Endothelial cell of umbilical vein (primary cell): ENCODE results near the gene CLRN3. TPM values are rescaled to one million over a fixed set of nuclear protein-coding genes. Genes with fewer than 3 reads are reported as not detected.

Source experiments
- BruUV-seq: library from RNA; stranded (reverse); fragments of 400-500 nt; replicated peaks from 2 replicates; lab custom pipeline; 2021; lab: Mats Ljungman, UMichigan
- CTCF ChIA-PET: fragments of 300-600, 350-600 bp; sonication (Branson Sonifier 250); formaldehyde crosslinking; loops from one replicate; lab custom pipeline; 2021; ENCODE audit warnings: antibody characterized with exemption, inconsistent platforms; lab: Charles Lee
- POLR2A ChIA-PET: fragments of 300-600, 350-600 bp; sonication (Branson Sonifier 250); formaldehyde crosslinking; loops from one replicate; lab custom pipeline; 2021; ENCODE audit warnings: antibody characterized with exemption, inconsistent platforms; lab: Charles Lee
- DNase-seq: peaks from one replicate; pipeline ENCODE4 v3.0.0-alpha.2; 2011; ENCODE audit warnings: low read depth, low spot score
- FAIRE-seq: peaks from 2 replicates; lab custom pipeline; 2011; peaks lifted over from hg19 to GRCh38; lab: Jason Lieb, UNC
- H2AFZ ChIP-seq: 2 replicates; pipeline ENCODE4 v1.6.0; 2012; ENCODE audit warnings: low read depth, low read length, control low read depth, inconsistent platforms
- H3K27ac ChIP-seq: 2 replicates; pipeline ENCODE4 v1.5.1; 2011; ENCODE audit warnings: low read depth, mild to moderate bottlenecking, control low read depth, low read length, moderate library complexity; ENCODE audit not compliant: insufficient read depth
- H3K27me3 ChIP-seq, 2 experiments: 2 replicates each; pipeline versions ENCODE4 v1.6.0 to v1.6.1; 2011; ENCODE audit warnings: low read length in 2 of 2, mixed read lengths in 1 of 2; ENCODE audit not compliant: control insufficient read depth in 2 of 2, insufficient read depth in 2 of 2
- H3K36me3 ChIP-seq, 2 experiments: 2 replicates in 1 of 2; 3 replicates in 1 of 2; pipeline ENCODE4 v1.5.1; 2011; ENCODE audit warnings: low read length in 2 of 2, mild to moderate bottlenecking in 1 of 2, moderate library complexity in 1 of 2; ENCODE audit not compliant: control insufficient read depth in 2 of 2, insufficient read depth in 2 of 2; ENCODE audit errors: extremely low read depth in 1 of 2
- H3K4me1 ChIP-seq: 3 replicates; pipeline ENCODE4 v1.5.1; 2011; ENCODE audit warnings: mild to moderate bottlenecking, low read length; ENCODE audit not compliant: control insufficient read depth, insufficient read depth; ENCODE audit errors: extremely low read depth
- H3K4me2 ChIP-seq: 2 replicates; pipeline ENCODE4 v1.6.1; 2011; ENCODE audit warnings: low read length, control low read depth, mixed read lengths; ENCODE audit not compliant: insufficient read depth
- H3K4me3 ChIP-seq, 3 experiments: fragments of 200-600 bp in 1 of 3; sonication (generic), shearing (Covaris generic) in 1 of 3; replicated peaks in 1 of 3; 2 replicates each; pipeline ENCODE4 v1.5.1; 2011 to 2016; ENCODE audit warnings: control low read depth in 3 of 3, low read length in 3 of 3, mild to moderate bottlenecking in 2 of 3, inconsistent platforms in 1 of 3, low read depth in 1 of 3, moderate library complexity in 1 of 3; ENCODE audit not compliant: insufficient read depth in 1 of 3
- H3K79me2 ChIP-seq: 2 replicates; pipeline ENCODE4 v1.6.0; 2012; ENCODE audit warnings: low read length, inconsistent platforms; ENCODE audit not compliant: control insufficient read depth, insufficient read depth
- H3K9ac ChIP-seq: replicated peaks from 2 replicates; pipeline ENCODE3; 2011; ENCODE audit warnings: low read length, control low read depth; ENCODE audit not compliant: insufficient read depth; ENCODE audit errors: extremely low read depth
- H3K9me1 ChIP-seq: replicated peaks from 3 replicates; pipeline ENCODE4 v1.6.0; 2011; ENCODE audit warnings: mild to moderate bottlenecking, low read length; ENCODE audit not compliant: control insufficient read depth, insufficient read depth; ENCODE audit errors: extremely low read depth
- H3K9me3 ChIP-seq: replicated peaks from 2 replicates; pipeline ENCODE4 v1.5.1; 2012; ENCODE audit warnings: low read length, inconsistent platforms; ENCODE audit not compliant: control insufficient read depth, insufficient read depth
- H4K20me1 ChIP-seq: replicated peaks from 2 replicates; pipeline ENCODE3; 2011; ENCODE audit warnings: mild to moderate bottlenecking, low read length; ENCODE audit not compliant: control insufficient read depth, insufficient read depth; ENCODE audit errors: extremely low read depth
- CTCF ChIP-seq, 2 donors: IDR thresholded peaks; 1 replicate in 1 of 2; 2 replicates in 1 of 2; pipeline ENCODE4 v1.5.1; 2011; ENCODE audit warnings: low read length in 2 of 2, mild to moderate bottlenecking in 2 of 2, moderate library complexity in 2 of 2, control low read depth in 1 of 2, inconsistent platforms in 1 of 2, low read depth in 1 of 2; ENCODE audit not compliant: insufficient read depth in 1 of 2; ENCODE audit errors: extremely low read depth in 1 of 2
- EZH2 ChIP-seq: IDR thresholded peaks from 2 replicates; pipeline ENCODE4 v1.6.1; 2012; ENCODE audit warnings: borderline replicate concordance, low read depth, mild to moderate bottlenecking, moderate library complexity, low read length, inconsistent platforms; ENCODE audit not compliant: severe bottlenecking
- FOS ChIP-seq: IDR thresholded peaks from 2 replicates; pipeline ENCODE4 v1.6.1; 2011; ENCODE audit warnings: mild to moderate bottlenecking, low read length, moderate library complexity, borderline replicate concordance; ENCODE audit not compliant: insufficient read depth
- GATA2 ChIP-seq: IDR thresholded peaks from 2 replicates; pipeline ENCODE4 v1.7.0; 2011; ENCODE audit warnings: low read depth, mild to moderate bottlenecking, moderate library complexity, mixed read lengths, low read length; ENCODE audit not compliant: insufficient read length, insufficient read depth
- JUN ChIP-seq: IDR thresholded peaks from 2 replicates; pipeline ENCODE4 v1.6.1; 2011; ENCODE audit warnings: borderline replicate concordance, low read depth; ENCODE audit not compliant: insufficient read length, insufficient read depth
- MAX ChIP-seq: IDR thresholded peaks from 2 replicates; pipeline ENCODE4 v1.6.1; 2011; ENCODE audit not compliant: insufficient read depth, insufficient read length
- MYC ChIP-seq: IDR thresholded peaks from one replicate; pipeline ENCODE4 v1.6.1; 2011; ENCODE audit warnings: mild to moderate bottlenecking, low read depth, low read length
- POLR2A ChIP-seq: IDR thresholded peaks from 2 replicates; pipeline ENCODE4 v1.6.1; 2012; ENCODE audit warnings: low read depth, mild to moderate bottlenecking, control low read depth, low read length
- POLR2AphosphoS5 ChIP-seq: IDR thresholded peaks from 2 replicates; pipeline ENCODE4 v1.6.1; 2012; ENCODE audit warnings: low read depth, mild to moderate bottlenecking, control low read depth, low read length, moderate library complexity; ENCODE audit not compliant: insufficient read depth
- dilution Hi-C: fragments of 300-500 bp; cut with MboI; formaldehyde crosslinking; loops from one replicate; pipeline ENCODE4 v1.15.0; 2019; ENCODE audit warnings: low sequenced_read_pairs; ENCODE audit not compliant: extremely low pct_ligation_motif_present
- intact Hi-C: fragments of 100-400 bp; cut with micrococcal nuclease; formaldehyde crosslinking; loops from one replicate; pipeline ENCODE4 v1.10.0; 2022
- polyA plus RNA-seq, 4 experiments: library from polyadenylated mRNA; depleted of rRNA in 3 of 4; stranded (reverse) in 3 of 4; unstranded in 1 of 4; fragments of >200 nt; gene quantifications; 2 replicates each; pipeline versions ENCODE4 v1.2.1 to v1.2.3, GENCODE V29; 2011 to 2012; ENCODE audit warnings: missing spikeins in 1 of 4
- total RNA-seq: library from RNA; stranded (reverse); gene quantifications from 2 replicates; pipeline ENCODE4 v1.2.3, GENCODE V29; 2021

Gene CLRN3
- total and polyA plus RNA-seq, 2 donors (not counting 3 experiments of a cell fraction or from before 2014, with no cell fraction given) = 0.07 TPM; not detected in 1

GRCh38 chr10:127848226-127848625 lies 44.5 kb downstream of the CLRN3 start:
- no peaks in the 10 kb centered on the region for H3K27me3 ChIP-seq
- TF ChIP-seq FOS = no peak
- TF ChIP-seq MYC = no peak
- no peak for TF ChIP-seq EZH2
- TF ChIP-seq JUN = no peak
- no peak for TF ChIP-seq MAX
- no peak for TF ChIP-seq POLR2AphosphoS5
- no peak for TF ChIP-seq POLR2A
- no peak for TF ChIP-seq GATA2
- no peak for TF ChIP-seq CTCF (IDR thresholded peaks at IDR 0.05; ENCODE audit: extremely low read depth in 1 of 2, insufficient read depth in 1 of 2, low read depth in 1 of 2, low read length in 2 of 2)
- H3K4me1 ChIP-seq = no peaks in the 10 kb centered on the region
- intact Hi-C loops = no loop called here
- BruUV-seq = no TSS peak
- no peaks in the 10 kb centered on the region for H3K36me3 ChIP-seq
- no peaks in the 10 kb centered on the region for H3K79me2 ChIP-seq
- no peaks in the 10 kb centered on the region for H3K9me3 ChIP-seq
- no peaks in the 10 kb centered on the region for H3K9me1 ChIP-seq
- no peak overlapping the region for H3K4me2 ChIP-seq
- no peak overlapping the region for H3K4me3 ChIP-seq
- DNase-seq (no peak), FAIRE-seq (no peak)
- H2AFZ ChIP-seq = no peak overlapping the region
- H4K20me1 ChIP-seq = no peaks in the 10 kb centered on the region
- POLR2A ChIA-PET = no interaction called here
- dilution Hi-C loops = no loop called here
- CTCF ChIA-PET = no interaction called here
- H3K9ac ChIP-seq = no peak overlapping the region
- no peak overlapping the region for H3K27ac ChIP-seq
